HCT116 (cell line): ENCODE measurements around the gene PPFIA1. TPM values are rescaled to one million over a fixed set of nuclear protein-coding genes. Genes with fewer than 3 reads are reported as not detected.

Source experiments
- ATAC-seq: fragments of 200-7000 bp; cut with Tn5 transposase; 2 replicates; pipeline ENCODE4 v1.9.1; 2020; ENCODE audit warnings: mild to moderate bottlenecking, moderate library complexity
- BruUV-seq: library from RNA; stranded (reverse); fragments of 400-500 nt; replicated peaks from 2 replicates; lab custom pipeline; 2021; lab: Mats Ljungman, UMichigan
- CTCF ChIA-PET: fragments of 300-600 bp; sonication (Branson Sonifier 250); formaldehyde crosslinking; loops from one replicate; lab custom pipeline; 2021; ENCODE audit warnings: antibody characterized with exemption; lab: Charles Lee
- POLR2A ChIA-PET: fragments of 300-600, 350-600 bp; sonication (Branson Sonifier 250); formaldehyde crosslinking; loops from one replicate; lab custom pipeline; 2021; ENCODE audit warnings: antibody characterized with exemption; lab: Charles Lee
- RAD21 ChIA-PET, 2 experiments: fragments of 300-600 bp; sonication (Branson Sonifier 250); formaldehyde crosslinking; loops; one replicate each; lab custom pipeline; 2023; ENCODE audit warnings: low total read pairs in 2 of 2; ENCODE audit not compliant: uncharacterized antibody in 2 of 2, unreplicated experiment in 2 of 2, low non-redundant PET in 1 of 2; lab: Charles Lee
- DNase-seq: peaks from one replicate; pipeline ENCODE4 v3.0.0-alpha.2; 2010; ENCODE audit warnings: low read depth, low spot score
- H2AFZ ChIP-seq: fragments of 200-600 bp; shearing (Covaris generic), sonication (generic); 2 replicates; pipeline ENCODE4 v1.6.1; 2017; ENCODE audit warnings: low read depth, mixed run types, mixed read lengths, antibody characterized with exemption, low read length; ENCODE audit not compliant: poor library complexity, severe bottlenecking
- H3K27ac ChIP-seq: 2 replicates; pipeline ENCODE4 v1.5.1; 2012; ENCODE audit warnings: low read depth, low read length
- H3K27me3 ChIP-seq: fragments of 200-600 bp; sonication (generic); 2 replicates; pipeline ENCODE4 v1.6.1; 2016; ENCODE audit warnings: mixed run types, low read length, mixed read lengths; ENCODE audit not compliant: insufficient read depth
- H3K36me3 ChIP-seq, 2 experiments: fragments of 200-500 bp in 1 of 2; fragments of 200-600 bp in 1 of 2; sonication (Bioruptor generic) in 1 of 2; sonication (generic) in 1 of 2; 2 replicates each; pipeline versions ENCODE4 v1.5.1 to v1.6.1; 2014 to 2016; ENCODE audit warnings: low read length in 2 of 2, inconsistent platforms in 1 of 2, mixed read lengths in 1 of 2, mixed run types in 1 of 2; ENCODE audit not compliant: insufficient read depth in 2 of 2, control insufficient read depth in 1 of 2
- H3K4me1 ChIP-seq, 2 experiments: fragments of 200-600 bp in 1 of 2; sonication (generic) in 1 of 2; 2 replicates each; pipeline versions ENCODE4 v1.5.1 to v1.6.1; 2012 to 2017; ENCODE audit warnings: low read length in 2 of 2, inconsistent platforms in 1 of 2, mild to moderate bottlenecking in 1 of 2, mixed read lengths in 1 of 2, mixed run types in 1 of 2, moderate library complexity in 1 of 2; ENCODE audit not compliant: insufficient read depth in 2 of 2, control insufficient read depth in 1 of 2
- H3K4me2 ChIP-seq: fragments of 200-600 bp; sonication (generic); 2 replicates; pipeline ENCODE4 v1.6.1; 2017; ENCODE audit warnings: mixed run types, low read length, mixed read lengths
- H3K4me3 ChIP-seq, 2 experiments: fragments of 200-600 bp in 1 of 2; sonication (generic) in 1 of 2; replicated peaks in 1 of 2; 2 replicates each; pipeline ENCODE4 v1.5.1; 2011 to 2016; ENCODE audit warnings: low read length in 2 of 2, control low read depth in 1 of 2, low read depth in 1 of 2, mild to moderate bottlenecking in 1 of 2, mixed read lengths in 1 of 2, mixed run types in 1 of 2
- H3K79me2 ChIP-seq: fragments of 200-600 bp; sonication (generic); 2 replicates; pipeline ENCODE4 v1.6.1; 2017; ENCODE audit warnings: mild to moderate bottlenecking, mixed run types, low read length, moderate library complexity, mixed read lengths; ENCODE audit not compliant: insufficient read depth
- H3K9ac ChIP-seq: fragments of 200-600 bp; sonication (generic); 2 replicates; pipeline ENCODE4 v1.6.1; 2016; ENCODE audit warnings: low read length, mixed read lengths
- H3K9me2 ChIP-seq: fragments of 200-600 bp; sonication (generic), shearing (Covaris generic); 2 replicates; pipeline ENCODE4 v1.6.1; 2017; ENCODE audit warnings: mixed run types, mild to moderate bottlenecking, moderate library complexity; ENCODE audit not compliant: insufficient read depth
- H3K9me3 ChIP-seq, 2 experiments: fragments of 200-500 bp in 1 of 2; fragments of 200-600 bp in 1 of 2; sonication (Bioruptor generic) in 1 of 2; sonication (generic) in 1 of 2; 2 replicates each; pipeline ENCODE4 v1.6.1; 2014 to 2017; ENCODE audit warnings: low read length in 2 of 2, mixed read lengths in 2 of 2, inconsistent platforms in 1 of 2, low read depth in 1 of 2, mild to moderate bottlenecking in 1 of 2, mixed run types in 1 of 2, moderate library complexity in 1 of 2; ENCODE audit not compliant: control insufficient read depth in 1 of 2, insufficient read depth in 1 of 2
- H4K20me1 ChIP-seq: fragments of 200-600 bp; sonication (generic), shearing (Covaris generic); 2 replicates; pipeline ENCODE4 v1.6.1; 2017; ENCODE audit warnings: mixed run types, mild to moderate bottlenecking, moderate library complexity; ENCODE audit not compliant: insufficient read depth
- intact Hi-C: fragments of 100-400 bp; cut with micrococcal nuclease; formaldehyde crosslinking; loops from 2 replicates; pipeline ENCODE4 v1.10.0; 2022
- total RNA-seq: library from RNA; stranded (reverse); gene quantifications from one replicate; pipeline ENCODE4 v1.2.1, GENCODE V29; 2021; ENCODE audit not compliant: unreplicated experiment
- TF ChIP-seq, protein P1 (sequence below), 3 experiments: fragments of 200-600 bp in 1 of 3; sonication (generic) in 1 of 3; IDR thresholded peaks in 2 of 3; conservative IDR thresholded peaks in 1 of 3; 2 replicates each; pipeline ENCODE4 v1.5.1; 2012 to 2017; ENCODE audit warnings: low read depth in 2 of 3, low read length in 2 of 3, antibody characterized with exemption in 1 of 3, borderline replicate concordance in 1 of 3, control low read depth in 1 of 3, mild to moderate bottlenecking in 1 of 3, mixed read lengths in 1 of 3, mixed run types in 1 of 3, moderate library complexity in 1 of 3; ENCODE audit not compliant: insufficient read depth in 1 of 3
- TF ChIP-seq, protein P2 (sequence below): IDR thresholded peaks from 2 replicates; pipeline ENCODE4 v1.6.1; 2012; ENCODE audit warnings: low read depth

PPFIA1 gene
- total RNA-seq, 1 experiment from 2014 or later, result 48.6 TPM

DNA sequence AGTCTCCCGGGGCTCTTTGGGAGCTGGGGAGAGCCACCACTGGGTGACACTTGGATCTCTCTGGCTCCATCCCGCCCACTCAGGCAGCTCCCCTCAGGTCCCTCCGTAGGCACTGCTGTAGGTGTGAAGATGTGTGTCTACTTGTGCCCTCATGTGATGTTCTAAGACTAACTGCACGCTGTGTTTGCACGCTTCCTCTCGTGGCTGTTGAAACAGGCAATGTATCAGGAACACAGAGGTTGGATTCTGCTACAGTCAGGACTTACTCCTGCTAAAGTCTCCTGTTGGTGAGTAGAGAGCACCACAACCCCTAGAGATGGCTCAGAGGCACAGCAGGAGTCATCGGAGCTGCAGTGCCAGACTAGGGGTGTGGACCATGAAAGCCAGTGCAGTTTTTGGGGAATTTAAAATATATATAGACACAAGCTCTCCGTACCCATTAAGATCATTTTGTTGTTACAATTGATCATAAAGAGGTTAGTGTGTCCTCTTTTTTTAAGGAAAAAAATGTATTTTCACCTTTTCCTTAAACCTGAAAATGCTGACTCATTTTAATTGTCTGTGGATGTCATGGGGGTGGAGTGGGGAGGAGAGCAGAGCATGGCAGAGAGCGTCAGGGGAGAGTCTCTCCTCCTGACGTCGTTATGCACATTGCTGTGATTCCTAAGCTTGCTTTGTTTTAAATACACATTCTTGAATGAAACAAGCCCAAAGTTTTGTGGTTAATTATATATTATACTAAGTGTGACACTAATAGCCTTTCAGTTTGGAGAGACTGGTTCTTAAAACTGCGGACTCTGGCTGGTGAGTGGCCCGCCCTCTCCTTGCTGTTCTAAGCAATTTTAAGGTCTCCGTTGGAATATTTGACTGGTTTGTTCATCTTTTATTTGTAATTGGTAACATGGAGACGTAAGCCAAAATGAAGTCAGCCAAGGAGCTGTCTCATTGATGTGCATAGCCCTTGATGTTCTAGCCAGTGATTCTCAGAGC, 111.7 kb downstream of the PPFIA1 start:
- H4K20me1 ChIP-seq, result no peaks in the 10 kb centered on the region; the same call in 1 of the 2 replicates
- ATAC-seq, result peak; percentile 74
- no peak overlapping the region; the same call in 1 of the 2 replicates for H3K4me2 ChIP-seq
- H3K36me3 ChIP-seq, result peaks cover 30 to 34% of the 10 kb centered on the region in 2 experiments
- TF ChIP-seq, protein P1, sequence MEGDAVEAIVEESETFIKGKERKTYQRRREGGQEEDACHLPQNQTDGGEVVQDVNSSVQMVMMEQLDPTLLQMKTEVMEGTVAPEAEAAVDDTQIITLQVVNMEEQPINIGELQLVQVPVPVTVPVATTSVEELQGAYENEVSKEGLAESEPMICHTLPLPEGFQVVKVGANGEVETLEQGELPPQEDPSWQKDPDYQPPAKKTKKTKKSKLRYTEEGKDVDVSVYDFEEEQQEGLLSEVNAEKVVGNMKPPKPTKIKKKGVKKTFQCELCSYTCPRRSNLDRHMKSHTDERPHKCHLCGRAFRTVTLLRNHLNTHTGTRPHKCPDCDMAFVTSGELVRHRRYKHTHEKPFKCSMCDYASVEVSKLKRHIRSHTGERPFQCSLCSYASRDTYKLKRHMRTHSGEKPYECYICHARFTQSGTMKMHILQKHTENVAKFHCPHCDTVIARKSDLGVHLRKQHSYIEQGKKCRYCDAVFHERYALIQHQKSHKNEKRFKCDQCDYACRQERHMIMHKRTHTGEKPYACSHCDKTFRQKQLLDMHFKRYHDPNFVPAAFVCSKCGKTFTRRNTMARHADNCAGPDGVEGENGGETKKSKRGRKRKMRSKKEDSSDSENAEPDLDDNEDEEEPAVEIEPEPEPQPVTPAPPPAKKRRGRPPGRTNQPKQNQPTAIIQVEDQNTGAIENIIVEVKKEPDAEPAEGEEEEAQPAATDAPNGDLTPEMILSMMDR (IDR thresholded peaks at IDR 0.05 in 2 of 3, conservative IDR thresholded peaks at IDR 0.05 in 1 of 3; ENCODE audit: borderline replicate concordance in 1 of 3, insufficient read depth in 1 of 3, low read depth in 2 of 3, low read length in 2 of 3), result 0 out of 6 replicates have a peak, but pooled peaks of 2 of the 3 experiments have one; percentile 4 to 7
- TF ChIP-seq, protein P2, sequence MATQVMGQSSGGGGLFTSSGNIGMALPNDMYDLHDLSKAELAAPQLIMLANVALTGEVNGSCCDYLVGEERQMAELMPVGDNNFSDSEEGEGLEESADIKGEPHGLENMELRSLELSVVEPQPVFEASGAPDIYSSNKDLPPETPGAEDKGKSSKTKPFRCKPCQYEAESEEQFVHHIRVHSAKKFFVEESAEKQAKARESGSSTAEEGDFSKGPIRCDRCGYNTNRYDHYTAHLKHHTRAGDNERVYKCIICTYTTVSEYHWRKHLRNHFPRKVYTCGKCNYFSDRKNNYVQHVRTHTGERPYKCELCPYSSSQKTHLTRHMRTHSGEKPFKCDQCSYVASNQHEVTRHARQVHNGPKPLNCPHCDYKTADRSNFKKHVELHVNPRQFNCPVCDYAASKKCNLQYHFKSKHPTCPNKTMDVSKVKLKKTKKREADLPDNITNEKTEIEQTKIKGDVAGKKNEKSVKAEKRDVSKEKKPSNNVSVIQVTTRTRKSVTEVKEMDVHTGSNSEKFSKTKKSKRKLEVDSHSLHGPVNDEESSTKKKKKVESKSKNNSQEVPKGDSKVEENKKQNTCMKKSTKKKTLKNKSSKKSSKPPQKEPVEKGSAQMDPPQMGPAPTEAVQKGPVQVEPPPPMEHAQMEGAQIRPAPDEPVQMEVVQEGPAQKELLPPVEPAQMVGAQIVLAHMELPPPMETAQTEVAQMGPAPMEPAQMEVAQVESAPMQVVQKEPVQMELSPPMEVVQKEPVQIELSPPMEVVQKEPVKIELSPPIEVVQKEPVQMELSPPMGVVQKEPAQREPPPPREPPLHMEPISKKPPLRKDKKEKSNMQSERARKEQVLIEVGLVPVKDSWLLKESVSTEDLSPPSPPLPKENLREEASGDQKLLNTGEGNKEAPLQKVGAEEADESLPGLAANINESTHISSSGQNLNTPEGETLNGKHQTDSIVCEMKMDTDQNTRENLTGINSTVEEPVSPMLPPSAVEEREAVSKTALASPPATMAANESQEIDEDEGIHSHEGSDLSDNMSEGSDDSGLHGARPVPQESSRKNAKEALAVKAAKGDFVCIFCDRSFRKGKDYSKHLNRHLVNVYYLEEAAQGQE, result no peak
- POLR2A ChIA-PET, result no interaction called here
- H3K4me3 ChIP-seq, result no peak overlapping the region
- BruUV-seq, result no TSS peak
- no peak for DNase-seq
- H2AFZ ChIP-seq, result no peak overlapping the region
- peak overlapping the region; percentile 35; the same call in 1 of the 2 replicates for H3K27ac ChIP-seq
- no peaks in the 10 kb centered on the region for H3K27me3 ChIP-seq
- H3K79me2 ChIP-seq, result peaks cover 36% of the 10 kb centered on the region
- peaks cover 3 to 13% of the 10 kb centered on the region in 2 experiments; a peak in 3 of 4 replicates for H3K4me1 ChIP-seq
- CTCF ChIA-PET, result no interaction called here
- H3K9ac ChIP-seq, result no peak overlapping the region
- RAD21 ChIA-PET, result no interaction called here
- no peaks in the 10 kb centered on the region for H3K9me3 ChIP-seq
- H3K9me2 ChIP-seq, result no peaks in the 10 kb centered on the region
- intact Hi-C loops, result no loop called here
